Measurements from ENCODE around the gene ADAMTS9. TPM values are rescaled to one million over a fixed set of nuclear protein-coding genes. Genes with fewer than 3 reads are reported as not detected.

Gene ADAMTS9
- total RNA-seq, 1 experiment from 2014 or later, result 1.8 TPM

GRCh38 chr3:64475037-64475436, 212.8 kb downstream of the ADAMTS9 start:
- ChIA-PET POLR2A (interaction anchor here (0.9 kb wide), 1 partner anchor 27 kb away, joined by 3 read pairs; no protein-coding TSS in a partner anchor), CTCF (interaction anchor here (0.8 to 3.7 kb wide), 6 partner anchors 10 to 445 kb away, joined by 3 to 38 read pairs (median 4); no protein-coding TSS in a partner anchor)
- DNase-seq (ENCODE audit: unreplicated experiment), result no peak
- Mint-ChIP-seq H3K4me3 (ENCODE audit: unreplicated experiment) (no peak overlapping the region), H3K27ac (ENCODE audit: low read depth, unreplicated experiment) (no peak overlapping the region), H3K9me3 (ENCODE audit: unreplicated experiment) (no peaks in the 10 kb centered on the region), H3K4me1 (ENCODE audit: insufficient read depth, unreplicated experiment) (no peaks in the 10 kb centered on the region), H3K27me3 (ENCODE audit: insufficient read depth, unreplicated experiment) (peaks cover 59% of the 10 kb centered on the region), H3K36me3 (ENCODE audit: insufficient read depth, unreplicated experiment) (peaks cover 6% of the 10 kb centered on the region)
- TF ChIP-seq, protein P1, sequence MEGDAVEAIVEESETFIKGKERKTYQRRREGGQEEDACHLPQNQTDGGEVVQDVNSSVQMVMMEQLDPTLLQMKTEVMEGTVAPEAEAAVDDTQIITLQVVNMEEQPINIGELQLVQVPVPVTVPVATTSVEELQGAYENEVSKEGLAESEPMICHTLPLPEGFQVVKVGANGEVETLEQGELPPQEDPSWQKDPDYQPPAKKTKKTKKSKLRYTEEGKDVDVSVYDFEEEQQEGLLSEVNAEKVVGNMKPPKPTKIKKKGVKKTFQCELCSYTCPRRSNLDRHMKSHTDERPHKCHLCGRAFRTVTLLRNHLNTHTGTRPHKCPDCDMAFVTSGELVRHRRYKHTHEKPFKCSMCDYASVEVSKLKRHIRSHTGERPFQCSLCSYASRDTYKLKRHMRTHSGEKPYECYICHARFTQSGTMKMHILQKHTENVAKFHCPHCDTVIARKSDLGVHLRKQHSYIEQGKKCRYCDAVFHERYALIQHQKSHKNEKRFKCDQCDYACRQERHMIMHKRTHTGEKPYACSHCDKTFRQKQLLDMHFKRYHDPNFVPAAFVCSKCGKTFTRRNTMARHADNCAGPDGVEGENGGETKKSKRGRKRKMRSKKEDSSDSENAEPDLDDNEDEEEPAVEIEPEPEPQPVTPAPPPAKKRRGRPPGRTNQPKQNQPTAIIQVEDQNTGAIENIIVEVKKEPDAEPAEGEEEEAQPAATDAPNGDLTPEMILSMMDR (IDR thresholded peaks at IDR 0.05; ENCODE audit: unreplicated experiment), result no peak
- intact Hi-C loops (cut with micrococcal nuclease), result no loop called here
- no TSS peak for BruUV-seq (replicated peaks)

DNA sequence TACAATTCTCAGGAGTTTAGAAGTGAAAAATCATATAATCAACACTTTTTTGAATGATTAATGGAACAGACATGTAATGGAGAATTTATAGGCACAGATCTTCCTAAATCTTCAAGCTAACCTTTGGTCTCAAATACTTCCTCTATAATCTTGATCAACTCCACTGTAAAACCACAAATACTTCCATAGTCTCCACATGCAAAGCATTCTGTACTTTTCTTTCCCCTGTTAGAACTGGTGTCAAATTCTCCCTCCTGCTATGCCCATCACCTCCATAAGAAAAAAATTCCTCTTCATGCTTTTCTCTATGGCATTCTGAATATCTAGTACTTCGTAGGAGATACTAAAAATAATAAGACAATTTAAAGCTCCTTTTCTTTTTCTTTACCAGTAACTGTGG, 214.3 kb downstream of the ADAMTS9 start:
- intact Hi-C loops (cut with micrococcal nuclease), result no loop called here
- Mint-ChIP-seq H3K27me3 (ENCODE audit: insufficient read depth, unreplicated experiment) (peaks cover 51% of the 10 kb centered on the region), H3K4me3 (ENCODE audit: unreplicated experiment) (no peak overlapping the region), H3K36me3 (ENCODE audit: insufficient read depth, unreplicated experiment) (peaks cover 6% of the 10 kb centered on the region), H3K9me3 (ENCODE audit: unreplicated experiment) (no peaks in the 10 kb centered on the region), H3K4me1 (ENCODE audit: insufficient read depth, unreplicated experiment) (no peaks in the 10 kb centered on the region), H3K27ac (ENCODE audit: low read depth, unreplicated experiment) (no peak overlapping the region)
- POLR2A ChIA-PET, result interaction anchor here (0.7 kb wide), 1 partner anchor 11 kb away, joined by 3 read pairs; no protein-coding TSS in a partner anchor
- no TSS peak for BruUV-seq (replicated peaks)
- TF ChIP-seq, protein P1 (IDR thresholded peaks at IDR 0.05; ENCODE audit: unreplicated experiment), result no peak
- CTCF ChIA-PET, result interaction anchor here (0.8 to 3.7 kb wide), 4 partner anchors 10 to 443 kb away, joined by 4 to 38 read pairs (median 6); no protein-coding TSS in a partner anchor
- DNase-seq (ENCODE audit: unreplicated experiment), result no peak

- TF ChIP-seq, protein P1 (IDR thresholded peaks at IDR 0.05; ENCODE audit: unreplicated experiment), result no peak
- no peak overlapping the region for H3K27ac Mint-ChIP-seq (ENCODE audit: low read depth, unreplicated experiment)
Measured at GRCh38 chr3:64470436-64470835, 217.4 kb downstream of the ADAMTS9 start.

DNA sequence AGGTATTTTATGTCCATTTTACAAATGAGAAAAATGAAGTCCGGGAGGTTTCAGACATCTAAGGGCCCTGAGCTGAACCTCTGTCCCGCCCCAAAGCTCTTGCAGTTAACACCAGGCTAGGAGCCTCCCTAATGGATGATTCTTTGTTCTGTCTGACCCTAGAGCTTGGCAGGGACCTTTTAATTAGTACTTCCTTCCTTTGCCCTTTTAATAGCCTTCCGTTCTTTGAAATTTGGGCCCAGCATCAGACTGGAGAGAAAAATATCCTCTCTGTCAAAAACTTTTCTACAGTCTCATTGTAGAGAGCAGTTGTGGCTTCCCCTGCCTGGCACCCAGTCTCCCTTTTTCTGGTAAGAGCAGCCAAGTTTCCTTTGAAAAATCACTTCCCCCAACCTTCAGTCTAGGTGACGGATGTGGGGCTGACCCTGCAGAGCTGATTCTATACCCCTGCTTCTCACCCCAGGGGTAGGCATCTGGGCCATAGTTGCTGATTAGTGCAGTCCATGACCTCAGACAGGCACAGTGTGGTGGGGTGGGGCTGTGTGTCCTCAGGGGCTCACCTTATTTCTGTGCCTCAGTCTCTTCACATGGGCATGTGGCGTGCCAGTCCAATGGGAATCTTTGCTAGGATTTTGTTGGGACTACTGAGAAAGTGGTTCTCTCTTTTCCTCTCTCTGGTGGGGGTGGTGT, 220.4 kb downstream of the ADAMTS9 start:
- H3K9me3 Mint-ChIP-seq (ENCODE audit: unreplicated experiment), result no peaks in the 10 kb centered on the region
- TF ChIP-seq, protein P1 (IDR thresholded peaks at IDR 0.05; ENCODE audit: unreplicated experiment), result no peak
- no peak overlapping the region for H3K4me3 Mint-ChIP-seq (ENCODE audit: unreplicated experiment)
- peaks cover 13% of the 10 kb centered on the region for H3K27me3 Mint-ChIP-seq (ENCODE audit: insufficient read depth, unreplicated experiment)
- ChIA-PET CTCF (interaction anchor here (0.6 to 2.3 kb wide), 2 partner anchors 17 to 305 kb away, joined by 4 to 13 read pairs; no protein-coding TSS in a partner anchor), POLR2A (interaction anchor here (1.6 kb wide), 1 partner anchor 15 kb away, joined by 3 read pairs; no protein-coding TSS in a partner anchor)
- no TSS peak for BruUV-seq (replicated peaks)
- DNase-seq (ENCODE audit: unreplicated experiment), result no peak
- no peak overlapping the region for H3K27ac Mint-ChIP-seq (ENCODE audit: low read depth, unreplicated experiment)
- H3K36me3 Mint-ChIP-seq (ENCODE audit: insufficient read depth, unreplicated experiment), result peaks cover 6% of the 10 kb centered on the region
- H3K4me1 Mint-ChIP-seq (ENCODE audit: insufficient read depth, unreplicated experiment), result no peaks in the 10 kb centered on the region
- intact Hi-C loops (cut with micrococcal nuclease), result no loop called here

More at GRCh38 chr3:64470436-64470835, 217.4 kb downstream of the ADAMTS9 start:
- POLR2A ChIA-PET, result no interaction called here
- no TSS peak for BruUV-seq (replicated peaks)
- no peaks in the 10 kb centered on the region for H3K9me3 Mint-ChIP-seq (ENCODE audit: unreplicated experiment)
- H3K36me3 Mint-ChIP-seq (ENCODE audit: insufficient read depth, unreplicated experiment), result peaks cover 6% of the 10 kb centered on the region
- H3K4me3 Mint-ChIP-seq (ENCODE audit: unreplicated experiment), result no peak overlapping the region
- H3K4me1 Mint-ChIP-seq (ENCODE audit: insufficient read depth, unreplicated experiment), result no peaks in the 10 kb centered on the region
- intact Hi-C loops (cut with micrococcal nuclease), result no loop called here
- CTCF ChIA-PET, result interaction anchor here (0.6 kb wide), 1 partner anchor 463 kb away, joined by 5 read pairs; no protein-coding TSS in a partner anchor
- peaks cover 35% of the 10 kb centered on the region for H3K27me3 Mint-ChIP-seq (ENCODE audit: insufficient read depth, unreplicated experiment)
- no peak for DNase-seq (ENCODE audit: unreplicated experiment)

Measured in MCF 10A (cell line).